A549 (cell line): ENCODE data around the gene CLCN7. TPM values are rescaled to one million over a fixed set of nuclear protein-coding genes. Genes with fewer than 3 reads are reported as not detected.

Experiments used
- ATAC-seq, 2 experiments: fragments of 200-7000 bp in 1 of 2; fragments of >200 bp in 1 of 2; cut with Nextera tagmentation in 1 of 2; cut with Tn5 transposase in 1 of 2; 3 replicates each; pipeline versions ENCODE4 v1.8.0 to v1.9.1; 2018 to 2020; ENCODE audit warnings: mild to moderate bottlenecking in 1 of 2, moderate library complexity in 1 of 2
- CTCF ChIA-PET: fragments of 300-600 bp; sonication (Branson Sonifier 250); formaldehyde crosslinking; extraction: SDS; loops from one replicate; lab custom pipeline; 2021; ENCODE audit warnings: antibody characterized with exemption, inconsistent platforms; lab: Yijun Ruan, JAX
- POLR2A ChIA-PET: fragments of 350-600 bp; formaldehyde crosslinking; extraction: SDS; loops from one replicate; lab custom pipeline; 2021; ENCODE audit warnings: antibody characterized with exemption, inconsistent platforms; lab: Yijun Ruan, JAX
- DNase-seq, 2 experiments: peaks; one replicate each; pipeline versions ENCODE4 v3.0.0 to v3.0.0-alpha.2; 2011 to 2016; ENCODE audit warnings: low read depth in 1 of 2, low spot score in 1 of 2
- FAIRE-seq: peaks from 2 replicates; lab custom pipeline; 2011; peaks lifted over from hg19 to GRCh38; lab: Jason Lieb, UNC
- H3K27ac ChIP-seq, 2 experiments: fragments of >200 bp; sonication (Bioruptor Twin); formaldehyde crosslinking; 3 replicates each; pipeline ENCODE4 v1.5.1; 2016 to 2017
- H3K4me1 ChIP-seq: fragments of >200 bp; sonication (Bioruptor Twin); formaldehyde crosslinking; 3 replicates; pipeline ENCODE4 v1.6.1; 2016
- H3K4me2 ChIP-seq: fragments of >200 bp; sonication (Bioruptor Twin); formaldehyde crosslinking; 3 replicates; pipeline ENCODE4 v1.6.1; 2016
- H3K4me3 ChIP-seq: fragments of >200 bp; sonication (Bioruptor Twin); formaldehyde crosslinking; 3 replicates; pipeline ENCODE4 v1.5.1; 2016
- H3K9me3 ChIP-seq: fragments of >200 bp; sonication (Bioruptor Twin); formaldehyde crosslinking; 3 replicates; pipeline ENCODE4 v1.6.1; 2016
- BHLHE40 ChIP-seq: IDR thresholded peaks from 2 replicates; pipeline ENCODE4 v1.6.1; 2012; ENCODE audit warnings: low read depth, low read length, inconsistent platforms
- CBX2 ChIP-seq: fragments of 200-600 bp; sonication (generic); IDR thresholded peaks from 2 replicates; pipeline ENCODE4 v1.6.1; 2016; ENCODE audit warnings: low read depth, mild to moderate bottlenecking, borderline replicate concordance
- CBX8 ChIP-seq: fragments of 200-600 bp; sonication (generic); IDR thresholded peaks from 2 replicates; pipeline ENCODE4 v1.6.1; 2016
- CHD2 ChIP-seq: fragments of 150-350 bp; IDR thresholded peaks from 2 replicates; pipeline ENCODE4 v1.6.1; 2014; ENCODE audit warnings: low read length; ENCODE audit not compliant: partially characterized antibody
- EHF ChIP-seq: fragments of 250-450 bp; sonication (Bioruptor Pico); IDR thresholded peaks from 2 replicates; pipeline ENCODE4 v1.5.0; 2020; ENCODE audit warnings: mild to moderate bottlenecking
- ESRRA ChIP-seq: fragments of 150-350 bp; IDR thresholded peaks from 2 replicates; pipeline ENCODE4 v1.6.1; 2014; ENCODE audit warnings: mild to moderate bottlenecking, low read length, borderline replicate concordance
- FOSL2 ChIP-seq, 2 experiments: fragments of 450-650 bp in 1 of 2; fragments of >200 bp in 1 of 2; sonication (Bioruptor Twin) in 1 of 2; formaldehyde crosslinking; IDR thresholded peaks; 2 replicates each; pipeline versions ENCODE4 v1.5.0 to v1.6.1; 2016 to 2020; ENCODE audit warnings: mild to moderate bottlenecking in 1 of 2, moderate library complexity in 1 of 2
- GATA3 ChIP-seq: IDR thresholded peaks from 2 replicates; pipeline ENCODE4 v1.6.1; 2012; ENCODE audit warnings: borderline replicate concordance
- HDAC2 ChIP-seq: fragments of 200-600 bp; sonication (generic); IDR thresholded peaks from 2 replicates; pipeline ENCODE4 v1.6.1; 2016
- MAZ ChIP-seq: fragments of 150-350 bp; IDR thresholded peaks from 2 replicates; pipeline ENCODE4 v1.6.1; 2014; ENCODE audit warnings: antibody characterized with exemption, low read depth, low read length, borderline replicate concordance
- MYC ChIP-seq: IDR thresholded peaks from 2 replicates; pipeline ENCODE4 v1.6.1; 2012; ENCODE audit warnings: mild to moderate bottlenecking, inconsistent platforms, low read length, improper control_type of control experiment, borderline replicate concordance
- NPAS2 ChIP-seq: fragments of 250-450 bp; sonication (Bioruptor Pico); IDR thresholded peaks from 2 replicates; pipeline ENCODE4 v1.8.0; 2022; ENCODE audit warnings: mild to moderate bottlenecking, moderate library complexity, borderline replicate concordance
- NR3C1 ChIP-seq: fragments of >200 bp; sonication (Bioruptor Twin); formaldehyde crosslinking; IDR thresholded peaks from 3 replicates; pipeline ENCODE4 v1.6.1; 2017
- PHF8 ChIP-seq: fragments of 200-600 bp; sonication (generic); IDR thresholded peaks from 2 replicates; pipeline ENCODE4 v1.6.1; 2016; ENCODE audit warnings: low read depth, mild to moderate bottlenecking, antibody characterized with exemption, moderate library complexity, borderline replicate concordance
- POLR2A ChIP-seq: IDR thresholded peaks from 2 replicates; pipeline ENCODE4 v1.6.1; 2012; ENCODE audit warnings: mild to moderate bottlenecking, low read length
- RFX5 ChIP-seq: fragments of 450-650 bp; IDR thresholded peaks from 2 replicates; pipeline ENCODE4 v1.7.1; 2014; ENCODE audit warnings: antibody characterized with exemption, mild to moderate bottlenecking, moderate library complexity
- RNF2 ChIP-seq: fragments of 200-600 bp; sonication (generic); IDR thresholded peaks from 2 replicates; pipeline ENCODE4 v1.6.1; 2016; ENCODE audit warnings: low read depth, mild to moderate bottlenecking, antibody characterized with exemption, moderate library complexity, borderline replicate concordance
- SMC3 ChIP-seq: fragments of >200 bp; sonication (Bioruptor Twin); formaldehyde crosslinking; IDR thresholded peaks from 3 replicates; pipeline ENCODE4 v1.6.1; 2018; ENCODE audit warnings: inconsistent platforms
- TP53 ChIP-seq: fragments of 250-450 bp; sonication (Bioruptor Pico); IDR thresholded peaks from 2 replicates; pipeline ENCODE4 v1.5.0; 2021; ENCODE audit warnings: mild to moderate bottlenecking, moderate library complexity
- WGBS: methylation state at CpG from one replicate; pipeline ENCODE4 v1.1.6; 2017; ENCODE audit errors: missing lambda C conversion rate; 5-methylcytosine and 5-hydroxymethylcytosine counted together
- polyA plus RNA-seq, 4 experiments: library from polyadenylated mRNA; depleted of rRNA in 3 of 4; stranded (reverse); fragments of >200 nt; fragmentation: RNase III in 1 of 4; extraction: RNeasy Plus Mini Kit Qiagen cat#74134 plus additional on column Dnase treatment in 1 of 4; gene quantifications; 2 replicates in 3 of 4; 3 replicates in 1 of 4; pipeline ENCODE4 v1.2.3, GENCODE V29; 2011 to 2017
- TF ChIP-seq, protein P1 (sequence below): fragments of 450-650 bp; IDR thresholded peaks from 2 replicates; pipeline ENCODE4 v1.6.1; 2014; ENCODE audit warnings: antibody characterized with exemption
- TF ChIP-seq, protein P2 (sequence below): fragments of >200 bp; sonication (Bioruptor Twin); formaldehyde crosslinking; IDR thresholded peaks from 2 replicates; pipeline ENCODE4 v1.6.1; 2016
- TF ChIP-seq, protein P3 (sequence below): fragments of >200 bp; sonication (Bioruptor Twin); formaldehyde crosslinking; IDR thresholded peaks from 3 replicates; pipeline ENCODE4 v1.6.1; 2016
- TF ChIP-seq, protein P4 (sequence below): fragments of 250-450 bp; sonication (Bioruptor Pico); IDR thresholded peaks from 2 replicates; pipeline ENCODE4 v1.5.0; 2021; ENCODE audit warnings: mild to moderate bottlenecking, moderate library complexity, borderline replicate concordance

CLCN7 gene
- polyA plus RNA-seq, 2 of the 4 experiments (the other 2 are of a cell fraction): 17.2 to 69.7 TPM

DNA sequence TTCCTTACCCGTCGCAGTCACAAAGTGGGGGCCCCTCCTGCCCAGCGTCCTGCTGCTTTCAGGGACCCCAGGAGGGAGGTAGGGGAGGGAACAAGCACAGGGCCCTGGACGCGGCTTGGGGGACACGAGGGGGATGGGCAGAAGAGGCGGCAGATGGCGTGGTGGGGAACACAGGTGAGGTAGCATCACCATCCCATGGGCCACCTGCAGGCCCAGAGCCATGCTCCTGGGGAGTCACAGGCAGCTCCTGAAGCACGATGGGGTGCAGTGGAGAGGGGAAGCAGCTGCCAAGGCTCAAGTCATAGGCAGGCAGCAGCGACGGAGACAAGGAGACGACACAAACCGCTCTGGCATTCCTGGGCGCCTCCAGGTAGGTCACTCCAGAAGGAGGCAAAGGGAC is 71.1 kb downstream of the CLCN7 start:
- no peaks in the 10 kb centered on the region for H3K9me3 ChIP-seq
- WGBS: 86% methylated on average over 13 of the region's 14 CpGs
- FAIRE-seq: no peak
- no peak overlapping the region for H3K4me2 ChIP-seq
- TF ChIP-seq, protein P1, sequence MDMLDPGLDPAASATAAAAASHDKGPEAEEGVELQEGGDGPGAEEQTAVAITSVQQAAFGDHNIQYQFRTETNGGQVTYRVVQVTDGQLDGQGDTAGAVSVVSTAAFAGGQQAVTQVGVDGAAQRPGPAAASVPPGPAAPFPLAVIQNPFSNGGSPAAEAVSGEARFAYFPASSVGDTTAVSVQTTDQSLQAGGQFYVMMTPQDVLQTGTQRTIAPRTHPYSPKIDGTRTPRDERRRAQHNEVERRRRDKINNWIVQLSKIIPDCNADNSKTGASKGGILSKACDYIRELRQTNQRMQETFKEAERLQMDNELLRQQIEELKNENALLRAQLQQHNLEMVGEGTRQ: no peak
- no peak for TF ChIP-seq CBX2
- POLR2A ChIA-PET: no interaction called here
- CTCF ChIA-PET: interaction anchor here (1.0 kb wide), 1 partner anchor 22 kb away, joined by 3 read pairs; no protein-coding TSS in a partner anchor
- ATAC-seq: no peak
- DNase-seq: no peak
- H3K4me3 ChIP-seq: no peak overlapping the region
- no peak overlapping the region for H3K27ac ChIP-seq
- H3K4me1 ChIP-seq: peaks cover 7% of the 10 kb centered on the region; the same call in 2 of the 3 replicates

DNA sequence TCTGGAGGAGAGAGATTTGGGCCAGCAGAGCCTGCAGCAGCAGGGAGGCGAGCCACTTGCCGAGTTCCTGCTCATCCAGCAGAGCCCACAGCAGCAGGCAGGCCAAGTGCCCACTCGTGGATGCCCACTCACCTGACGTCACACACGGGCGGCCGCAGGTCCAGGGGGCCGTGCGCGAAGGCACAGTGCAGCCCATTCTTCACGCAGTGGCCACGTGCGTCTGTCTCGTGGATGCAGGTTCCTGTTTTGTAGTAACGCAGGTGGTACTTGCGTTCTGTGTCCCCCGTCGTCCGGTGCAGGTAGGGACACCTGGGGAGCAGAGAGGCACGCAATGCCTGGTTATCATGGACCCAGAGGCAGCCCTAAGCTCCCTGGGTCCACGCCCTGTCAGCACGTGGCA is 71.8 kb downstream of the CLCN7 start:
- no peak for TF ChIP-seq SMC3
- no peak for TF ChIP-seq MAZ
- TF ChIP-seq BHLHE40: no peak
- TF ChIP-seq MYC: no peak
- TF ChIP-seq, protein P2, sequence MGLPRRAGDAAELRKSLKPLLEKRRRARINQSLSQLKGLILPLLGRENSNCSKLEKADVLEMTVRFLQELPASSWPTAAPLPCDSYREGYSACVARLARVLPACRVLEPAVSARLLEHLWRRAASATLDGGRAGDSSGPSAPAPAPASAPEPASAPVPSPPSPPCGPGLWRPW: no peak
- TF ChIP-seq RNF2: no peak
- no peak for TF ChIP-seq HDAC2
- no peak for TF ChIP-seq CBX8
- TF ChIP-seq NR3C1: no peak
- no peak for TF ChIP-seq FOSL2 (IDR thresholded peaks at IDR 0.05)
- TF ChIP-seq FOSL2 (CRISPR knock-in tag; IDR thresholded peaks at IDR 0.05): no peak
- no peak for TF ChIP-seq NPAS2 (CRISPR knock-in tag)
- no peak for TF ChIP-seq ESRRA
- TF ChIP-seq RFX5: no peak
- TF ChIP-seq EHF (CRISPR knock-in tag): no peak
- no peak for TF ChIP-seq TP53
- ChIA-PET CTCF (interaction anchor here (1.0 to 1.2 kb wide), 2 partner anchors 8 to 22 kb away, joined by 3 read pairs; no protein-coding TSS in a partner anchor), POLR2A (no interaction called here)
- ATAC-seq: no peak
- Histone ChIP-seq H3K4me3 (no peak overlapping the region), H3K4me2 (no peak overlapping the region), H3K27ac (no peak overlapping the region), H3K9me3 (no peaks in the 10 kb centered on the region), H3K4me1 (peaks cover 4% of the 10 kb centered on the region; the same call in 1 of the 3 replicates)
- 87% methylated on average over 16 of the region's 22 CpGs for WGBS
- DNase-seq: no peak
- no peak for FAIRE-seq

DNA sequence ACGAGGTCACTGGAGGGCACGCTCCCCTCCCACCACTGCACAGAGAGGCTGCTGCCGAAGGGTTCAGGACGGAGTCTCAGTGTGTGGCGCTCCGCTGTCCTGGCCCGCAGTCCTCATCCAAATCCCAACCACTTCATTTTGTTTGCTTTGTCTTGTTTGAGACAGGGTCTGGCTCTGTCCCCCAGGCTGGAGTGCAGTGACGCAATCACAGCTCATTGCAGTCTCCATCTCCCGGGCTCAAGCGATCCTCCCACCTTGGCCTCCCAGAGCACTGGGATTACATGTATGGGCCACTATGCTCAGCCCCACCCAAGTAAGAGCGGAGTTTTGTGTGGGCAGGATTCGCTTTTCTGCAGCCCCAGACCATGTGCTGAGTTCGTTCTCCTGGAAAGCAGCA is 73.1 kb downstream of the CLCN7 start:
- ChIA-PET CTCF (interaction anchor here (0.5 to 1.4 kb wide), 6 partner anchors 11 to 1191 kb away, joined by 3 to 6 read pairs (median 4); no protein-coding TSS in a partner anchor), POLR2A (no interaction called here)
- DNase-seq (no peak), ATAC-seq (no peak), FAIRE-seq (no peak)
- Histone ChIP-seq H3K4me1 (no peaks in the 10 kb centered on the region), H3K27ac (no peak overlapping the region), H3K9me3 (no peaks in the 10 kb centered on the region), H3K4me2 (no peak overlapping the region), H3K4me3 (no peak overlapping the region)
- no peak for TF ChIP-seq MAZ
- no peak for TF ChIP-seq CHD2
- no peak for TF ChIP-seq GATA3
- TF ChIP-seq, protein P3, sequence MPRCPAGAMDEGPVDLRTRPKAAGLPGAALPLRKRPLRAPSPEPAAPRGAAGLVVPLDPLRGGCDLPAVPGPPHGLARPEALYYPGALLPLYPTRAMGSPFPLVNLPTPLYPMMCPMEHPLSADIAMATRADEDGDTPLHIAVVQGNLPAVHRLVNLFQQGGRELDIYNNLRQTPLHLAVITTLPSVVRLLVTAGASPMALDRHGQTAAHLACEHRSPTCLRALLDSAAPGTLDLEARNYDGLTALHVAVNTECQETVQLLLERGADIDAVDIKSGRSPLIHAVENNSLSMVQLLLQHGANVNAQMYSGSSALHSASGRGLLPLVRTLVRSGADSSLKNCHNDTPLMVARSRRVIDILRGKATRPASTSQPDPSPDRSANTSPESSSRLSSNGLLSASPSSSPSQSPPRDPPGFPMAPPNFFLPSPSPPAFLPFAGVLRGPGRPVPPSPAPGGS: no peak
- no peak for TF ChIP-seq CBX8
- TF ChIP-seq, protein P4, sequence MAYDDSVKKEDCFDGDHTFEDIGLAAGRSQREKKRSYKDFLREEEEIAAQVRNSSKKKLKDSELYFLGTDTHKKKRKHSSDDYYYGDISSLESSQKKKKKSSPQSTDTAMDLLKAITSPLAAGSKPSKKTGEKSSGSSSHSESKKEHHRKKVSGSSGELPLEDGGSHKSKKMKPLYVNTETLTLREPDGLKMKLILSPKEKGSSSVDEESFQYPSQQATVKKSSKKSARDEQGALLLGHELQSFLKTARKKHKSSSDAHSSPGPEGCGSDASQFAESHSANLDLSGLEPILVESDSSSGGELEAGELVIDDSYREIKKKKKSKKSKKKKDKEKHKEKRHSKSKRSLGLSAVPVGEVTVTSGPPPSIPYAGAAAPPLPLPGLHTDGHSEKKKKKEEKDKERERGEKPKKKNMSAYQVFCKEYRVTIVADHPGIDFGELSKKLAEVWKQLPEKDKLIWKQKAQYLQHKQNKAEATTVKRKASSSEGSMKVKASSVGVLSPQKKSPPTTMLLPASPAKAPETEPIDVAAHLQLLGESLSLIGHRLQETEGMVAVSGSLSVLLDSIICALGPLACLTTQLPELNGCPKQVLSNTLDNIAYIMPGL: no peak
- TF ChIP-seq POLR2A: no peak
- no peak for TF ChIP-seq PHF8
- TF ChIP-seq EHF (CRISPR knock-in tag): no peak
- WGBS: 86% methylated on average over 13 of the region's 13 CpGs
